Activated CD4-positive, alpha-beta T cell treated with anti-CD3 and anti-CD28 coated beads, Interleukin-2, amount 10 ng/mL, durations not matched to agents 7 days and 5 days (primary cell): ENCODE measurements around the gene AGTPBP1. TPM values are rescaled to one million over a fixed set of nuclear protein-coding genes. Genes with fewer than 3 reads are reported as not detected.

Source experiments
- CTCF ChIA-PET: fragments of 350-600 bp; sonication (Branson Sonifier 250); formaldehyde crosslinking; loops from one replicate; lab custom pipeline; 2021; ENCODE audit warnings: antibody characterized with exemption; lab: Charles Lee
- POLR2A ChIA-PET: fragments of 350-600 bp; sonication (Branson Sonifier 250); formaldehyde crosslinking; loops from one replicate; lab custom pipeline; 2021; ENCODE audit warnings: antibody characterized with exemption; lab: Charles Lee
- DNase-seq: peaks from one replicate; pipeline ENCODE4 v3.0.0-alpha.2; 2020
- H3K27ac Mint-ChIP-seq: one replicate; pipeline ENCODE4 v1.8.0; 2021; ENCODE audit warnings: mild to moderate bottlenecking, moderate library complexity, mixed read lengths
- H3K27me3 Mint-ChIP-seq: one replicate; pipeline ENCODE4 v1.8.0; 2021; ENCODE audit warnings: mixed read lengths
- H3K36me3 Mint-ChIP-seq: one replicate; pipeline ENCODE4 v1.8.0; 2021; ENCODE audit warnings: low read depth, mixed read lengths
- H3K4me1 Mint-ChIP-seq: one replicate; pipeline ENCODE4 v1.8.0; 2021; ENCODE audit warnings: mixed read lengths
- H3K4me3 Mint-ChIP-seq: one replicate; pipeline ENCODE4 v1.8.0; 2021; ENCODE audit warnings: mild to moderate bottlenecking, moderate library complexity, mixed read lengths
- H3K9me3 Mint-ChIP-seq: one replicate; pipeline ENCODE4 v1.8.0; 2021; ENCODE audit warnings: mixed read lengths
- total RNA-seq, 2 experiments: library from RNA; stranded (reverse); gene quantifications; one replicate each; pipeline ENCODE4 v1.2.3, GENCODE V29; 2021

The AGTPBP1 gene
- total RNA-seq, 2 experiments from 2014 or later, result 35.2 to 37.2 TPM

- H3K4me1 Mint-ChIP-seq, result no peaks in the 10 kb centered on the region
- no peaks in the 10 kb centered on the region for H3K27me3 Mint-ChIP-seq
- CTCF ChIA-PET, result no interaction called here
- no peaks in the 10 kb centered on the region for H3K9me3 Mint-ChIP-seq
- DNase-seq, result no peak
- H3K36me3 Mint-ChIP-seq, result peaks cover 5% of the 10 kb centered on the region
- no peak overlapping the region for H3K27ac Mint-ChIP-seq
- POLR2A ChIA-PET, result no interaction called here
- H3K4me3 Mint-ChIP-seq, result no peak overlapping the region
Observed at GRCh38 chr9:85658716-85659115, 83.0 kb downstream of the AGTPBP1 start.

GRCh38 chr9:85653153-85653552 lies 88.6 kb downstream of the AGTPBP1 start:
- H3K4me3 Mint-ChIP-seq, result no peak overlapping the region
- H3K4me1 Mint-ChIP-seq, result no peaks in the 10 kb centered on the region
- no peak for DNase-seq
- no peaks in the 10 kb centered on the region for H3K27me3 Mint-ChIP-seq
- CTCF ChIA-PET, result no interaction called here
- H3K27ac Mint-ChIP-seq, result no peak overlapping the region
- H3K9me3 Mint-ChIP-seq, result no peaks in the 10 kb centered on the region
- POLR2A ChIA-PET, result no interaction called here
- H3K36me3 Mint-ChIP-seq, result peaks cover 5% of the 10 kb centered on the region

GRCh38 chr9:85647571-85647970 lies 94.2 kb downstream of the AGTPBP1 start:
- POLR2A ChIA-PET, result no interaction called here
- CTCF ChIA-PET, result no interaction called here

GRCh38 chr9:85645909-85646627 lies 95.7 kb downstream of the AGTPBP1 start:
- DNase-seq, result no peak
- Mint-ChIP-seq H3K27me3 (no peaks in the 10 kb centered on the region), H3K9me3 (no peaks in the 10 kb centered on the region), H3K4me3 (no peak overlapping the region), H3K36me3 (peaks cover 10% of the 10 kb centered on the region), H3K27ac (no peak overlapping the region), H3K4me1 (peaks cover 2% of the 10 kb centered on the region)
- ChIA-PET POLR2A (no interaction called here), CTCF (no interaction called here)

More at GRCh38 chr9:85647571-85647970, 94.2 kb downstream of the AGTPBP1 start:
- H3K9me3 Mint-ChIP-seq, result no peaks in the 10 kb centered on the region
- no peaks in the 10 kb centered on the region for H3K27me3 Mint-ChIP-seq
- H3K4me3 Mint-ChIP-seq, result no peak overlapping the region
- H3K36me3 Mint-ChIP-seq, result peaks cover 10% of the 10 kb centered on the region
- H3K27ac Mint-ChIP-seq, result no peak overlapping the region
- H3K4me1 Mint-ChIP-seq, result peaks cover 2% of the 10 kb centered on the region
- no peak for DNase-seq

GRCh38 chr9:85640425-85640824 lies 101.3 kb downstream of the AGTPBP1 start:
- Mint-ChIP-seq H3K4me3 (no peak overlapping the region), H3K27ac (no peak overlapping the region), H3K27me3 (no peaks in the 10 kb centered on the region), H3K4me1 (peaks cover 5% of the 10 kb centered on the region), H3K9me3 (no peaks in the 10 kb centered on the region), H3K36me3 (peaks cover 9% of the 10 kb centered on the region)
- no peak for DNase-seq
- POLR2A ChIA-PET, result no interaction called here
- CTCF ChIA-PET, result no interaction called here

GRCh38 chr9:85639675-85640186 lies 102.0 kb downstream of the AGTPBP1 start:
- H3K4me3 Mint-ChIP-seq, result no peak overlapping the region
- peaks cover 5% of the 10 kb centered on the region for H3K36me3 Mint-ChIP-seq
- no peak for DNase-seq

GRCh38 chr9:85631809-85632208 lies 109.9 kb downstream of the AGTPBP1 start:
- Mint-ChIP-seq H3K9me3 (no peaks in the 10 kb centered on the region), H3K36me3 (peaks cover 12% of the 10 kb centered on the region), H3K4me1 (peaks cover 5% of the 10 kb centered on the region), H3K27me3 (no peaks in the 10 kb centered on the region), H3K4me3 (no peak overlapping the region), H3K27ac (no peak overlapping the region)
- DNase-seq, result no peak
- CTCF ChIA-PET, result no interaction called here
- POLR2A ChIA-PET, result no interaction called here

More at GRCh38 chr9:85639675-85640186, 102.0 kb downstream of the AGTPBP1 start:
- no peak overlapping the region for H3K27ac Mint-ChIP-seq
- CTCF ChIA-PET, result no interaction called here
- no peaks in the 10 kb centered on the region for H3K9me3 Mint-ChIP-seq
- POLR2A ChIA-PET, result no interaction called here
- H3K27me3 Mint-ChIP-seq, result no peaks in the 10 kb centered on the region
- H3K4me1 Mint-ChIP-seq, result peaks cover 5% of the 10 kb centered on the region

- peaks cover 10% of the 10 kb centered on the region for H3K36me3 Mint-ChIP-seq
- H3K9me3 Mint-ChIP-seq, result no peaks in the 10 kb centered on the region
- DNase-seq, result no peak
- H3K27ac Mint-ChIP-seq, result no peak overlapping the region
- peaks cover 2% of the 10 kb centered on the region for H3K4me1 Mint-ChIP-seq
- no peak overlapping the region for H3K4me3 Mint-ChIP-seq
- no peaks in the 10 kb centered on the region for H3K27me3 Mint-ChIP-seq
- ChIA-PET CTCF (interaction anchor here (1.3 kb wide), 1 partner anchor 21 kb away, joined by 4 read pairs; no protein-coding TSS in a partner anchor), POLR2A (no interaction called here)
Observed at GRCh38 chr9:85630676-85631075, 111.1 kb downstream of the AGTPBP1 start.

GRCh38 chr9:85617141-85617670 lies 124.5 kb downstream of the AGTPBP1 start:
- peaks cover 13% of the 10 kb centered on the region for H3K36me3 Mint-ChIP-seq
- no peaks in the 10 kb centered on the region for H3K9me3 Mint-ChIP-seq
- no peaks in the 10 kb centered on the region for H3K4me1 Mint-ChIP-seq
- no peak overlapping the region for H3K4me3 Mint-ChIP-seq
- no peak overlapping the region for H3K27ac Mint-ChIP-seq
- POLR2A ChIA-PET, result interaction anchor here (0.6 kb wide), 1 partner anchor 1215 kb away, joined by 3 read pairs; no protein-coding TSS in a partner anchor
- H3K27me3 Mint-ChIP-seq, result no peaks in the 10 kb centered on the region
- CTCF ChIA-PET, result interaction anchor here (0.6 kb wide), 1 partner anchor 632 kb away, joined by 3 read pairs; no protein-coding TSS in a partner anchor
- no peak for DNase-seq

GRCh38 chr9:85615792-85616191 lies 126.0 kb downstream of the AGTPBP1 start:
- Mint-ChIP-seq H3K9me3 (no peaks in the 10 kb centered on the region), H3K36me3 (peaks cover 13% of the 10 kb centered on the region), H3K27me3 (no peaks in the 10 kb centered on the region), H3K4me1 (no peaks in the 10 kb centered on the region), H3K4me3 (no peak overlapping the region), H3K27ac (no peak overlapping the region)
- no peak for DNase-seq
- ChIA-PET CTCF (no interaction called here), POLR2A (no interaction called here)

GRCh38 chr9:85610074-85610860 lies 131.5 kb downstream of the AGTPBP1 start:
- POLR2A ChIA-PET, result no interaction called here
- peak; percentile 55 for DNase-seq
- peak overlapping the region; percentile 32 for H3K4me3 Mint-ChIP-seq

GRCh38 chr9:85605905-85606304 lies 135.8 kb downstream of the AGTPBP1 start:
- no peak for DNase-seq
- Mint-ChIP-seq H3K36me3 (peaks cover 27% of the 10 kb centered on the region), H3K27ac (no peak overlapping the region), H3K4me3 (no peak overlapping the region), H3K27me3 (no peaks in the 10 kb centered on the region), H3K4me1 (peaks cover 20% of the 10 kb centered on the region), H3K9me3 (peaks cover 5% of the 10 kb centered on the region)
- ChIA-PET CTCF (no interaction called here), POLR2A (no interaction called here)

More at GRCh38 chr9:85610074-85610860, 131.5 kb downstream of the AGTPBP1 start:
- peaks cover 8% of the 10 kb centered on the region for H3K4me1 Mint-ChIP-seq
- peaks cover 2% of the 10 kb centered on the region for H3K36me3 Mint-ChIP-seq
- CTCF ChIA-PET, result interaction anchor here (0.6 to 1.6 kb wide), 7 partner anchors 12 to 347 kb away, joined by 3 to 5 read pairs (median 4); no protein-coding TSS in a partner anchor
- H3K9me3 Mint-ChIP-seq, result no peaks in the 10 kb centered on the region
- no peaks in the 10 kb centered on the region for H3K27me3 Mint-ChIP-seq
- H3K27ac Mint-ChIP-seq, result peak overlapping the region; percentile 79

- H3K4me3 Mint-ChIP-seq, result no peak overlapping the region
- H3K4me1 Mint-ChIP-seq, result peaks cover 20% of the 10 kb centered on the region
- H3K36me3 Mint-ChIP-seq, result peaks cover 27% of the 10 kb centered on the region
- H3K27me3 Mint-ChIP-seq, result no peaks in the 10 kb centered on the region
- H3K9me3 Mint-ChIP-seq, result peaks cover 5% of the 10 kb centered on the region
- no peak overlapping the region for H3K27ac Mint-ChIP-seq
- ChIA-PET CTCF (no interaction called here), POLR2A (no interaction called here)
- DNase-seq, result no peak
Observed at GRCh38 chr9:85603936-85604335, 137.8 kb downstream of the AGTPBP1 start.
